PC-9 (cell line): ENCODE measurements around the gene CUX1.

Experiments
- EZH2 ChIP-seq: fragments of 200-600 bp; sonication (generic); IDR thresholded peaks from 2 replicates; pipeline ENCODE4 v1.8.0; 2017; ENCODE audit warnings: antibody characterized with exemption, low read depth
- TF ChIP-seq, protein P1 (sequence below): fragments of 200-600 bp; sonication (generic); conservative IDR thresholded peaks from 2 replicates; pipeline ENCODE4 v1.6.1; 2017; ENCODE audit warnings: mixed run types, antibody characterized with exemption, mild to moderate bottlenecking, moderate library complexity

DNA sequence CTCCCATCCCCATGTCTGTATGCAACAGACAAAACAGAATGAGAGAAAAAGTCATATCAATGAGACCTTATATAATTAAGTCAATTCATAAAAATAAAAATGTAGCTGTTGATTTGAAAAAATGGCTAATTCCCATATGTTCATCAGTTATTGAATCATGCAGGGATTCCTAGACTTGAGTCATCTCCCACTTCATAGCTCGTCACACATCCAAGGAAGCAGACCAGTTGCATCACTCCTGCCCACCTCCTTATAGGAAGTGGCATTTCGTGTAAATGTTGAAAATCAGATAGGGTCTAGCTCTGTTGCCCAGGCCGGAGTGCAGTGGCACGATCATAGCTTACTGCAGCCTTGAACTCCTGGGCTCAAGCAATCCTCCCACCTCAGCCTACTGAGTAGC is 413.2 kb downstream of the CUX1 start:
- TF ChIP-seq, protein P1, sequence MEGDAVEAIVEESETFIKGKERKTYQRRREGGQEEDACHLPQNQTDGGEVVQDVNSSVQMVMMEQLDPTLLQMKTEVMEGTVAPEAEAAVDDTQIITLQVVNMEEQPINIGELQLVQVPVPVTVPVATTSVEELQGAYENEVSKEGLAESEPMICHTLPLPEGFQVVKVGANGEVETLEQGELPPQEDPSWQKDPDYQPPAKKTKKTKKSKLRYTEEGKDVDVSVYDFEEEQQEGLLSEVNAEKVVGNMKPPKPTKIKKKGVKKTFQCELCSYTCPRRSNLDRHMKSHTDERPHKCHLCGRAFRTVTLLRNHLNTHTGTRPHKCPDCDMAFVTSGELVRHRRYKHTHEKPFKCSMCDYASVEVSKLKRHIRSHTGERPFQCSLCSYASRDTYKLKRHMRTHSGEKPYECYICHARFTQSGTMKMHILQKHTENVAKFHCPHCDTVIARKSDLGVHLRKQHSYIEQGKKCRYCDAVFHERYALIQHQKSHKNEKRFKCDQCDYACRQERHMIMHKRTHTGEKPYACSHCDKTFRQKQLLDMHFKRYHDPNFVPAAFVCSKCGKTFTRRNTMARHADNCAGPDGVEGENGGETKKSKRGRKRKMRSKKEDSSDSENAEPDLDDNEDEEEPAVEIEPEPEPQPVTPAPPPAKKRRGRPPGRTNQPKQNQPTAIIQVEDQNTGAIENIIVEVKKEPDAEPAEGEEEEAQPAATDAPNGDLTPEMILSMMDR, result no peak
- TF ChIP-seq EZH2, result no peak
